GM18519 (cell line): ENCODE data around the gene DDX28.
"Not testable (repeated sequence)": the region's sequence is repeated elsewhere in the genome, so short reads cannot be mapped to it uniquely, and the experiment has no call there.

Source experiments
- ATAC-seq: cut with Tn5 transposase; IDR thresholded peaks from one replicate; pipeline ENCODE4 v1.9.1; 2021; ENCODE audit warnings: mild to moderate bottlenecking, moderate library complexity; ENCODE audit not compliant: unreplicated experiment, low FRiP score

The DDX28 gene

DNA sequence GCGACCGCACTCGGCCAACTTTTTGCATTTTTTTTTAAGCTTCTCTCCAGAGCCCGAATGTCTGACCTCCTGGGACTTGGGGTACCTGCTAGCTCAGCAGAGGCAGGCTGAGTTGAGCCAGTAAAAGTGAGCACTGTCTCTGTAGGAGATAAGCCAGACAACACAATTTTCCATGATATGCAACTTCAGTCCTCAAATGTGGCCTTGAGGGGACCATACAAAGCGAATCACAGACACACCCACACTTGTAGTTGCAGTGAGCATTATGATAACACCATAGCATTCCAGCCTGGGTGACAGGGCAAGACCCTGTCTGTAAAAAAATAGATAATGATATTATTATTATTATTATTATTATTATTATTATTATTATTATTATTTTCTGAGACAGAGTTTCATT, 26.4 kb downstream of the DDX28 start:
- ATAC-seq = no peak

DNA sequence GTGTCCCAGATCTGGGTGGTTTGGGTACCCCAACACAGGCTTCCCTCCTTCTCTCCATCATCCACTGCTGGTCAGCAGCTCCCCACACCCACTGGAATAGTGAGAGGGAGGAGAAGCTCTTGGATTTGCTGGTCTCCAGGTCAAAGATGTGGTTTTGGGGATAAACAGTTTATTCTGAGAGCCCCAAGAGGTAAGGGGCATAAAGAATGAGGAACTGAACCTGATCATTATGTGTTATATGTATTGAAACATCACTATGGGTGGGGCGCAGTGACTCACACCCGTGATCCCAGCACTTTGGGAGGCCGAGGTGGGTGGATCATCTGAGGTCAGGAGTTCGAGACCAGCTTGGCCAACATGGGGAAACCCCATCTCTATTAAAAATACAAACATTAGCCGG, 27.6 kb downstream of the DDX28 start:
- ATAC-seq = no peak

DNA sequence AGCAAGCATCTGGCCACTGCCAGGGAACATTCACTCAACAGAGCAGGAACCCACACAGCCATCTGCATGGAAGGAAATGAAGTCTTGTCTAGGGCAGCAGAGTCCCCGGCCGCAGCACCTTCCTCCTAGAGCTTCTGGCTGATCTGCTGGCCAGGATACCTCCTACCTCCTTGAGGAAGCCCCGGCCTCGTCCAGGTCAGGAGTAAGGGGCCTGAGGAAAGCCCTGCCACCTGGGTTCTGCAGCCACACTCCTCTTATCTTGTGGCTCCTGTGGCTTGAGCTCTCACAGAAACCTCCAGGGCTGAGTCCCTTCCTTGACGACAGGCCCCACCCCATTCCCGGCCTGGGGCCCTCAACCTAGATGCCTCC, 29.0 kb downstream of the DDX28 start:
- ATAC-seq = not testable (repeated sequence)

DNA sequence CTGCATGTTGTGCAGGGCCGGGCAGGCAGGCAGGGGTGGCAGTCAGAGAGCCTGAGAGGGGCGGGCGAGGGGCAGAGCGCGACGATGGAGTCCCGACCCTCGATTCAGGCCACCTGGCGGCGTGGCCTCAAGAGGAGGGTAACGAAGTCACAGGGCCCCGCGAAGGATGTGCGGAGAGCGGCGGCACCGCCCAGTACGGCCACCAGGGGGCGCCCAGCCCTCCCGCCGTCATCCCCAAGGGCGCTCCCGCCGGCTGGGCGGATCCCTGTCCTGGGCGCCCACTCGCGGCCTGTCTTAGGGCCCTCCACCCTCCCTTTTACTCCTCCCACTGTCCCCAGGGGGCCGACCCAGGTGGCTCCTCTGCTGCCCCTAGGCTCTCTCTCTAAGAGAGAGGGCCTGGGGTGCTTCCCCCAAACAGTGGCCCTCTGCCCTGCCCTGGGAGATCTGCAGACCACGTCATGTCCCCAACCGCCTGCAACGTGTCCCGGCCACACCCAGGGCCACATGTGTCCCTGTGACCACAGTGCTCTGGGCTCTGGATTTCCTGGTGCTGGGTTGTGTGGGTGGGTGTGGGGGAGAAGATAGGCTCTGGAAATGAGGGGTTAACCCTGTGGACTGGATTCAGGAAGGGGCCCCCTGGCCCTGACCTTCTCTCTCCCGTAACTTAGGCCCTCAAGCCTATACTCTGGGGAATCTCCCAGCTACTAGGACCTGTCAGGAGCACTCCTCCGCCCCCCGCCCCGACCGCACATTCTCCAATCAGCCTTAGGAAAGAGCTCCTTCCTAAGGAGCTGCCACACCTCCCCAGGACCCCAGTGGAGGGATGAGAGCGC, 29.6 kb downstream of the DDX28 start:
- ATAC-seq = no peak

DNA sequence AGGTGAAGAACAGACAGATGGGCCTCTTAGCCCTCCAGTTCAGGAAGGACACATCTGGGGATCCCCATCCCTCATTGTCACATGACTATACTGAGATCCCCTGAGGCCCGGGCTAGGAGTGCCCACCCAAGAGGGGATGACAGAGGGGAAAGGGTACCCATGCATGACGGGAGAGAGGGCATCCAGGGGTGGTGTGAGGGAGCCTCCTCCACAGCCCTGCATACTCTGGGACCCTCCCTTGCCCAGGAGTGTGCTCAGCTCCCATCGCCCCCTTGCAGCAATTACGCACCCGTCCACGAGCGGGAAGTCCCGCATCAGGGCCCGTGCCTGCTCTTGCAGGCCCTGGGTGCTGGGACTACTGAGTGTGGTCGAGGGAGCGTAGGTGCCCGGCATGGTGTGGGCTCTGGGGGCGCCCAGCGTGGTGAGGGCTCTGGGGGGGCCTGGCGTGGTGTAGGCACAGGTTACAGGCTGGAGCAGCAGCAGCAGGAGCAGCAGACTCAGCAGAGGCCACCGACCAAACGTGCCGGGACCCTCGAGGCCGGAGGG, 30.3 kb downstream of the DDX28 start:
- no peak for ATAC-seq

DNA sequence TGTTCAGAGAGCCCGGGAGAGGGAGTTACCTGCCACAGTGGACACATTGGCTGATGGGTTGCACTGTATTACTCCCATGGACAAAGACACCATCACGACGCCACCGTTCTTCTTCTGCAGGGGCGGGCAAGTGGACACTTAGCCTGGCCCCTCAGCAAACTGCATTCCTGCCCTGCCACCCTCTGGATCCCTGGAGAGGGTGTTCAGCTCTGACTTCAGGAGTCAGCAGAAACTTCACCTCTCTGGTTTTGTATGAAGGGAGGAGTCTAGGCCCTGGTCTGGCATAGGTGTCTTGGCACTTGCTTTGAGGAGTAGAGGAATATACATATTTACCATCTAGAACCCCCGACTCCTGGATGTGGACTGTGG, 33.0 kb downstream of the DDX28 start:
- no peak for ATAC-seq

DNA sequence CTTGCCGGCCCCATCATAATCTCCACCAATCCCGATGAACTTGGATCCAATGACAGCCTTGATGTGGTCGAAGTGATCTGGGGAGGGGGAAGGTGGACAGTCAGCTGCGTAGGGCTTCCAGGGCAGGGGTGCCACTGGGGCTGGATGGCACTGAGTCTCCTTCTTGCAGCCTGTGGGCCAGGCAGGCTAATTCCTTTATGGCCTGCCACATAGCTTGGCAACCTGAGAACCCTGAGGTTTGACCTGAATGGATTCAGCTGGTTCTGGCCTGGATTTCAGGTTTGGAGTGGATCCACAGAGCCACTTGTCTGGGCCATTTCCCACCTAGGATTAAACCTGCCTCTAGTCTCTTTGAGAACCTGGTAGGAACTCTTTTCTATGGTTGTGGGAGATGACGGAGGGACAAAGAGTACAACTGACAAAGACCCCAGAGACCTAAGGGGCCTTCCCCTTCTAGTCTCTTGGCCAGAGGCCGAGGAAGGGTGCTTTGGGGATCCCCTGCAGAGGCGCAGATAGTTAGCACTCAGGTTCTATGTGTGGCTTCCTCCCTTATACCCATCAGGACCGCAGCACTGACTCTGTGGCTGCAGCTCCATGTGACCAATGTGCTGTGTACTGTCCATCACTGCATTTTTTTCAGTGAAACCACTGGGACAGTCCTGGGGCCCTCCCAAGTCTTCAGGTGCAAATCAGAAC, 33.6 kb downstream of the DDX28 start:
- ATAC-seq = no peak

DNA sequence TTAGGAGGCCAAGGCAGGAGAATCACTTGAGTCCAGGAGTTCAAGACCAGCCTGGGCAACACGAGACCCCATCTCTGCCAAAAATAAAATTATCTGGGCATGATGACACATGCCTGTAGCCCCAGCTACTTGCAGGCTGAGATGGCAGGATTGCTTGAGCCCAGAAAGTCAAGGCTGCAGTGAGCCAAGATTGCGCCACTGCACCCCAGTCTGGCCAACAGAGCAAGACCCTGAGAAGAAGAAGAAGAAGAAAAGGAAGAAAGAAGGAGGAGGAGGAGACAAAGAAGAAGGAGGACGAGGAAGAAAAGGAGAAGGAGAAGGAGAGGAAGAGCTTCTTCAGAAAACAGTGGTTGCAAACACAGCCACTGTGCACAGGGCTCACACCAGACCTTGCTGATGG, 34.4 kb downstream of the DDX28 start:
- no peak for ATAC-seq

DNA sequence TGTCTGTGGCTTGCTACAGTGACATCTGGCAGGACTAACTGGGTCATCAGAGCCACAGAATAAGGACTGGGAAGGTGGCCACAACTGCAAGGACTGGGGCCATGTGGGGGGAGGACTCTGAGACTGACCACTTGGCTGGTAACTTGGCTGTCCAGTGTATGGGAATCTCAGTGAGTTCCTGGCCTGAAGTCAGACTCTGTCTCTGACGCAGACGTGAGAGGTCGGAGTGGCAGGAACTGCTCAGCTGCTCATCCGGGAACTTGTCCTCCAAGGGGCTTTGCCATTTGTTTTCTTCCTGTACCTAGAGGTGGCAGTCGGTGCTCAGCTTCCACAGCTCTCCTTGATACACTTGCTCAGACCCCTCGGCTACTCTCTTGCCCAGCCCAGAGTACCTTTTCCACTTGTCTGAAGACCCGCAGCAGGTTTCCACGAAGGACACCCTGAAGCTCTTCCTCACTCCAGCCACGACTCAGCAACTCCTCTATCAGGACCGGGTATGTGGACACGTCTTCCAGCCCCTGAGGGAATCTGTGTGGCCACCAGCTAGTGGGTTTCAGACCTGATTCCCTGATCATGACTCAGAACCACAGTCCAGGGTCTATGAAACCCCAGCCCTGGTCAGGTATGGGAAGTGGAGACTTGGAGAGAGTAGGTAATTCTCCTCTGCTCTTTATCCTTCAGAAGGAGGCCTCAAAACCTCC, 35.4 kb downstream of the DDX28 start:
- ATAC-seq = no peak

DNA sequence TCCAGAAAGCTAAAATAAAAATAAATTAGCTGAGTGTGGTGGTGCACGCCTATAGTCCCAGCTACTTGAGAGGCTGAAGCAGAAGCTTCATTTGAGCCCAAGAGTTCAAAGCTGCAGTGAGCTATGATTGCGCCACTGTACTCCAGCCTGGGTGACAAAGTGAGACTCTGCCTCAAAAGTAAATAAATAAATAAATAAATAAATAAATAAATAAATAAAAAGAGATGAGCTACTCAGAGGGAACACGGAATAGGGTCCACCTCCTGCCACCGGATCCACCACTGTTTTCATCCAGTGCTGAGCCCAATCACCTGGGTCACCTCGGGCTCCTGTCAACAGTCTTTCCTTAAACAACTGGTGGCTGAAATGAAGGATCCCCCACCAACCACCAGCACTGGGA, 36.1 kb downstream of the DDX28 start:
- ATAC-seq = no peak

DNA sequence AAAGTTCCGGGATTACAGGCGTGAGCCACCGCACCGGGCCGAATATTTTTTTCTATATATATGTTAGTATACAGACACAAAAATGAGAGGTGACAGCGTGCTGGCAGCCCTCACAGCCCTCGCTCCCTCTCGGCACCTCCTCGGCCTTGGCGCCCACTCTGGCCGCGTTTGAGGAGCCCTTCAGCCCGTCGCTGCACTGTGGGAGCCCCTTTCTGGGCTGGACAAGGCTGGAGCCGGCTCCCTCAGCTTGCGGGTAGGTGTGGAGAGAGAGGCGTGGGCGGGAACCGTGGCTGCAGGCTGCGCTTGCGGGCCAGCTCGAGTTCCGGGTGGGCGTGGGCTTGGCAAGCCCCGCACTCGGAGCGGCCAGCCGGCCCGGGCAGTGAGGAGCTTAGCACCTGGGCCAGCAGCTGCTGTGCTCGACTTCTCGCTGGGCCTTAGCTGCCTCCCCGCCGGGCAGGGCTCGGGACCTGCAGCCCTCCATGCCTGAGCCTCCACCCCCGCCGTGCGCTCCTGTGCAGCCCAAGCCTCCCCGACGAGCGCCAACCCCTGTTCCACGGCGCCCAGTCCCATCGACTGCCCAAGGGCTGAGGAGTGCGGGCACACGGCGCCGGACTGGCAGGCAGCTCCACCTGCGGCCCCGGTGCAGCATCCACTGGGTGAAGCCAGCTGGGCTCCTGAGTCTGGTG, 40.9 kb downstream of the DDX28 start:
- no peak for ATAC-seq

DNA sequence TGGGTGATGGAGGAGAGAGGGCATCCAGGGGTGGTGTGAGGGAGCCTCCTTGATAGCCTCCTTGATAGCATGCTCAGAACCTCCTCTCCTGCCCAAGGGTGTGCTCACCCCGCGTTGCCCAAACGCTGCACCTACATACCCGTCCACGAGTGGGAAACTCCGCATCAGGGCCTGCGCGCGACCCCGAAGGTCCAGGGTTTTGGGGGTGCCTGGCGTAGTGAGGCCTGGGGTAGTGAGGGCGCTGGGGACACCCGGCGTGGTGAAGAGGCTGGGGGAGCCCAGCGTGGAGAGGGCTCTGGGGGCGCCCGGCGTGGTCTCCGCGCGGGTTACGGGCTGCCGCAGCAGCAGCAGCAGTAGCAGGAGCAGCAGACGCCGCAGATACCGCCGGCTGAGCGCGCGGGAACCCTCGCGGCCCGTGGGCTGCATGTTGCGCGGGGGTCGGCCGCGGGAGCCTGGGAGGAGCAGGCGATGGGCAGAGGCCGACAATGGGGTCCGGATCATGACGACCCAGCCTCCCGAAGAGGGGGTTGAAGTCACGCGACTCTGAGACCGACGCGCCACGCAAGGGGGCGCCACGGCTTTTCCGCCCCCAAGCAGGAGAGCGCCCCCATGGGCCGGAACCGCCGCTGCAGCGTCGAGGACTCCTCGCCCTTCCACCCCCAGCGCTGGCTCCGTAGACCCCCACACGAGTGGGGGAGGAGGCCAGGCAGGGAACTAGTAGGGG, 42.9 kb downstream of the DDX28 start, which contains the start of gene DPEP3:
TSS of gene DPEP3 (minus strand) at position 545 of the 724 bp plus-strand sequence. CDS start at position 426, 119 bp downstream.
- no peak for ATAC-seq

DNA sequence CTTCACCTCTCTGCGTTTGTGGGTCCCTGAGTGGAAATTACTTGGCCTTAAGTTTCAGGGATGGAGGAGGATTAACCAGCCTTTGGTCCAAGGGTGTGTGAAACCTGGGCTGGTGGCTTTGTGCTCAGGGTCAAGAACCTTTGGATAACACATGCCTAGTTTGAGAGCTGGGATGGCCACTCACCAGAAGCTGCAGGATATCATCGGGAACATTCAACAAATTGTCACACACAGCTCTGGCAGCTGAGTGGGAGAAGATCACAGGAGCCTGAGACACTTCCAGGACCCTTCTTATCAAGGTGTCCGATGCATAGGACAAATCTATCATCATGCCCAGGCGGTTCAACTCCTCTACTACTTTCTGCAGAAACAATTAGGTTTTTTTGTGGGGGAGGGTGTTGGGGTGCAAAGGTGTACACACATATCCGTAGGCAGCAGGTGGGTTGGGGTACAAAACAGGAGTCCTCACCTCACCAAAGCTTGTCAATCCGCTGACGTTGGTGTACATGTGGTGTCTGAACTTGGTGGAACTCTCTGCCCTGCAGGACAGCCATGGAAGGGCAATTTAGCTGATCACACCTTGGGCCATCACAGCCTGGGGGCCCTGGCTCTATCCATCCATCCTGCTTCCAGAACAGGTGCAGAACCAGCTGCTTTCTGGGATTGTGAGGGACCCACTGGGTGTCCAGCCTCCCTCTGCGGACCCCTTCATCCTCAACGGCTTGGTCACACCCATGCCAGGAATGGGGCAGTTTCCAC, 45.4 kb downstream of the DDX28 start:
- ATAC-seq = no peak

DNA sequence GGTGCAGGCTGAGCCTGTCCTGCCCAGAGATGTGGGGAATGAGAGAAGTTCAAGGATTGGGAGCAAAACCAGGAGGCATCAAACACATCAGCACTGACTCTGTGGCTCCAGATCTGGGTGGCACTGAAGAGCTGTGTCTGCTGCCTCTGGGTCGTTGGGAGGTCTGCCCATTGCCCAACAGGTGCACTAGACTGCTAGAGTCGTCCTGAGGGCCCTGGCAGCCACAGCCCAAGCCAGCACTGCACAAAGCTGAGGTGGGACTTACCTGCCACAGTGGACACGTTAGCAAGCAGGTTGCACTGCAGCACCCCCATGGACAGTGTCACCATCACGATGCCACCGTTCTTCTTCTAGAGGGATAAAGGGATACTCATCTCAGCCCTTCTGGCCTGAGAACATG, 46.0 kb downstream of the DDX28 start:
- no peak for ATAC-seq

DNA sequence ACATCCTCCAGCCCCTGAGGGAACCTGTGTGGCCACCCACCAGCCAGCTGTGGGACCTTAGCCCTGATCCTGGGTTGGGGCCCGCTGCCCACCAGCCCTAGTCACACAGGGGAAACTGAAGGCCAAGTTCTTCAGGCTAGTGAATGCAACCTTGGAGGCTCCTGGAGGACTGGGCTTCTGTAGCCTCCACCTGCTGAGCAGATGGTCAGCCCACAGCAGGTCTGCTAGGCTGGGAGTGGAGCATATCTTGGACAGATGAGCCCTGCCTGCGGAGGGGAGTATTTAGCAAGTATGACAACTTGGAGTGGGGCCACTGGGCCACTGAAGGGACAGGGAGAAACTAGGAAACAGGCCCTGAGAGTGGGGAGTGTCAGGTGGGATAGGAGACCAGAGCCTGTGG, 46.8 kb downstream of the DDX28 start:
- ATAC-seq = no peak

DNA sequence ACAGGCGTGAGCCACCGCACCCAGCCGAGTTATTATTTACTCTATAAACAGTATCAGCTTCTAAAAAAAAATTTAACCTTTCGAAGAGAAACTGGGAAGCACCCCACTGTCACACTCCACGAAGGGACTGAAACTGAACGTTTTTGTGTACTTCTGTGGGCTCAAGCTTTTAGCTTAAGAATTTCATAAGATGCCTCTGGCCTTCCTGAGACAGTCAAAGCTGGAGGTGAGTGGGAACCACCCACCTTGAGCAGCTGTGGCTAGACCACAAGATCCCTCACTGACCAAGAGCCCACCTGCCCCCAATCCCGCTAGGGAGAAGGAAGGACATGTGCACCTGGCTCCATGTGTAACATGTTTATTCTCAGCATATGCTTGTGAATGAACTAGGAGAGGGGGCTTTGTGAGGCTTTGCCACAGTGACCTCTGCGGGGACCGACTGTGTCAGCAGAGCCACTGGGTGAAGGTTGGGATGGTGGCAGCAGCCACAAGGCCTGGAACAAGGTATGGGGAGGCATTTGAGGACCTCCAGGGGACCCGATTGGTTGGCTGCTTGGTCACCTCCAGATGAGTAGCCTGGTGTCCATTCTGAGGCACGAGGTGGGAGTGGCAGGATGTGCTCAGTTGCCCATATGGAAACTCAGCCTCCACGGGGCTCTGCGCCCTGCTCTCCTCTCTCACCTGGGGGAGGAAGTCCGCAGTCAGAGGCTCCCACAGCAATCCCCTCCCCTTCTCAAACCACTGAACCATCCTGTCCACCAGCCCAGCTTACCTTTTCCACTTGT, 47.5 kb downstream of the DDX28 start:
- ATAC-seq = no peak

DNA sequence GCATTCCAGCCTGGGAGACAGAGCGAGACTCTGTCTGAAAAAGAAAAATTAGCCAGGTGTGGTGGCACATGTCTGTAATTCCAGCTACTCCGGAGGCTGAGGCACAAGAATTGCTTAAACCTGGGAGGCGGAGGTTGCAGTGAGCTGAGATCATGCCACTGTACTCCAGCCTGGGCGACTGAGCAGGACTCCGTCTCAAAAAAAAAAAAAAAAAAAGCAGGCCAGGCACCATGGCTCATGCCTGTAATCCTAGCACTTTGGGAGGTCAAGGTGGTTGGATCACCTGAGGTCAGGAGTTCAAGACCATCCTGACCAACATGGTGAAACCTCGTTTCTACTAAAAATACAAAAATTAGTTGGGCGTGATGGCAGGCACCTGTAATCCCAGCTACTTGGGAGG, 50.7 kb downstream of the DDX28 start:
- not testable (repeated sequence) for ATAC-seq

DNA sequence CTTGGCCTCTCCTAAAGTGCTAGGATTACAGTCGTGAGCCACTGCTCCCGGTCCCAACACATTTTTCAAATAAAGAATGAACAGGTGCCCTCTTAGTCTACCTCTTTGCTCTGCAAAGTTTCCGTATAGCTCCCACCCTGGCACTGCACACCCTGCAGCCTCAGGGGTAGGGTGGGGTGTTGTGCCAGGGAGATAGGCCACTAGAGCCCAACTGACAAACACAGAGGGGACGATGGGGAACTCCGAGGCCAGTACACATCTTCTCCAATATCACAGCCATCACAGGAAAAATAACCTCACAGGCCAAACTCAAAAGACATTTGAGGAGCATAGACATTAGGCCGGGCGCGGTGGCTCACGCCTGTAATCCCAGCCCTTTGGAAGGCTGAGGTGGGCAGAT, 51.9 kb downstream of the DDX28 start:
- no peak for ATAC-seq
